H1 (cell line): Measurements from ENCODE around the gene SAFB2. TPM values are rescaled to one million over a fixed set of nuclear protein-coding genes. Genes with fewer than 3 reads are reported as not detected.

Source experiments
- BACH1 ChIP-seq: IDR thresholded peaks from 2 replicates; pipeline ENCODE4 v1.6.1; 2012; ENCODE audit warnings: low read length, improper control_type of control experiment
- KDM5A ChIP-seq: fragments of 200-600 bp; IDR thresholded peaks from 2 replicates; pipeline ENCODE4 v1.7.1; 2012; ENCODE audit warnings: mild to moderate bottlenecking, low read length, inconsistent platforms, mixed read lengths
- PHF8 ChIP-seq: fragments of 200-600 bp; sonication (generic); conservative IDR thresholded peaks from 2 replicates; pipeline ENCODE4 v1.7.1; 2012; ENCODE audit warnings: low read depth, mild to moderate bottlenecking, inconsistent platforms, low read length, moderate library complexity
- POLR2AphosphoS5 ChIP-seq: IDR thresholded peaks from 2 replicates; pipeline ENCODE4 v1.6.1; 2011; ENCODE audit warnings: low read depth, low read length
- POU5F1 ChIP-seq: IDR thresholded peaks from 2 replicates; pipeline ENCODE4 v1.6.1; 2011; ENCODE audit warnings: low read depth, mild to moderate bottlenecking, low read length, moderate library complexity
- RNF2 ChIP-seq: fragments of 200-900, 300-1000 bp; sonication (generic); IDR thresholded peaks from 2 replicates; pipeline ENCODE4 v1.7.1; 2016; ENCODE audit warnings: borderline replicate concordance, low read depth, mild to moderate bottlenecking, antibody characterized with exemption, low read length; ENCODE audit not compliant: poor library complexity, severe bottlenecking; ENCODE audit errors: missing control alignments
- SAP30 ChIP-seq: fragments of 300-600 bp; sonication (generic); IDR thresholded peaks from 2 replicates; pipeline ENCODE4 v1.7.1; 2012; ENCODE audit warnings: low read length, moderate library complexity, mild to moderate bottlenecking, inconsistent platforms; ENCODE audit not compliant: insufficient read depth, insufficient replicate concordance
- SIRT6 ChIP-seq: IDR thresholded peaks from one replicate; pipeline ENCODE4 v1.7.1; 2012; ENCODE audit warnings: low read length, inconsistent platforms
- SP2 ChIP-seq: IDR thresholded peaks from 2 replicates; pipeline ENCODE4 v1.6.1; 2012; ENCODE audit warnings: mild to moderate bottlenecking, low read length, inconsistent platforms
- polyA plus RNA-seq, 7 experiments: library from polyadenylated mRNA; depleted of rRNA in 3 of 7; stranded (reverse) in 5 of 7; unstranded in 2 of 7; fragments of >200 nt in 5 of 7; fragments of 200-250 nt in 2 of 7; gene quantifications; 1 replicate in 5 of 7; 2 replicates in 1 of 7; 4 replicates in 1 of 7; pipeline versions ENCODE4 v1.2.1 to v1.2.3, GENCODE V29; 2011 to 2013; ENCODE audit warnings: missing spikeins in 2 of 7, mixed read lengths in 2 of 7
- total RNA-seq: library from RNA; stranded (reverse); fragmentation: NEBNext Ultra II Directional; extraction: Animal tissue kit (Norgen Biotek cat#: 25700); gene quantifications from 2 replicates; pipeline ENCODE4 v1.2.1, GENCODE V29; 2021
- TF ChIP-seq, protein P1 (sequence below): fragments of 300-600 bp; sonication (generic); IDR thresholded peaks from 2 replicates; pipeline ENCODE4 v1.7.1; 2012; ENCODE audit warnings: low read length, moderate library complexity, mild to moderate bottlenecking, inconsistent platforms; ENCODE audit not compliant: insufficient replicate concordance
- TF ChIP-seq, protein P2 (sequence below): IDR thresholded peaks from 2 replicates; pipeline ENCODE4 v1.6.1; 2012; ENCODE audit warnings: inconsistent platforms

The SAFB2 gene
- total and polyA plus RNA-seq, 2 of the 8 experiments (the other 6 are each of a cell fraction or from before 2014, with no cell fraction given): 14.8 to 63.8 TPM

DNA sequence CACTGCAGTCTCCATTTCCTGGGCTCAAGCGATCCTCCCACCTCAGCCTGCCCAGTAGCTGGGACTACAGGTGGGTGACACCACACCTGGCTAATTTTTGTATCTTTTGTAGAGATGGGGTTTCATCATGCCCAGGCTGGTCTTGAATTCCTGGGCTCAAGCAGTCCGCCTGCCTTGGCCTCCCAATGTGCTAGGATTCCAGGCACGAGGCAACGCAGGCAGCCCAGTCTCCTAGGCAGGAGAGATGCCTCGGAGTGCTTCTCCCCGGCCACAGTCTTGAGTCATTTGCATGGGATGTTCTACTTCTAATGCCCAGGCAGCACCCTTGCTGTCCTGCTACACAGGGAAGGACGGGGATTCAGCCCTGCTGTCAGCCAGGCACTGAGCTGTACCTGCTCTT is 49.0 kb upstream of the SAFB2 start (continued):
- TF ChIP-seq, protein P1, sequence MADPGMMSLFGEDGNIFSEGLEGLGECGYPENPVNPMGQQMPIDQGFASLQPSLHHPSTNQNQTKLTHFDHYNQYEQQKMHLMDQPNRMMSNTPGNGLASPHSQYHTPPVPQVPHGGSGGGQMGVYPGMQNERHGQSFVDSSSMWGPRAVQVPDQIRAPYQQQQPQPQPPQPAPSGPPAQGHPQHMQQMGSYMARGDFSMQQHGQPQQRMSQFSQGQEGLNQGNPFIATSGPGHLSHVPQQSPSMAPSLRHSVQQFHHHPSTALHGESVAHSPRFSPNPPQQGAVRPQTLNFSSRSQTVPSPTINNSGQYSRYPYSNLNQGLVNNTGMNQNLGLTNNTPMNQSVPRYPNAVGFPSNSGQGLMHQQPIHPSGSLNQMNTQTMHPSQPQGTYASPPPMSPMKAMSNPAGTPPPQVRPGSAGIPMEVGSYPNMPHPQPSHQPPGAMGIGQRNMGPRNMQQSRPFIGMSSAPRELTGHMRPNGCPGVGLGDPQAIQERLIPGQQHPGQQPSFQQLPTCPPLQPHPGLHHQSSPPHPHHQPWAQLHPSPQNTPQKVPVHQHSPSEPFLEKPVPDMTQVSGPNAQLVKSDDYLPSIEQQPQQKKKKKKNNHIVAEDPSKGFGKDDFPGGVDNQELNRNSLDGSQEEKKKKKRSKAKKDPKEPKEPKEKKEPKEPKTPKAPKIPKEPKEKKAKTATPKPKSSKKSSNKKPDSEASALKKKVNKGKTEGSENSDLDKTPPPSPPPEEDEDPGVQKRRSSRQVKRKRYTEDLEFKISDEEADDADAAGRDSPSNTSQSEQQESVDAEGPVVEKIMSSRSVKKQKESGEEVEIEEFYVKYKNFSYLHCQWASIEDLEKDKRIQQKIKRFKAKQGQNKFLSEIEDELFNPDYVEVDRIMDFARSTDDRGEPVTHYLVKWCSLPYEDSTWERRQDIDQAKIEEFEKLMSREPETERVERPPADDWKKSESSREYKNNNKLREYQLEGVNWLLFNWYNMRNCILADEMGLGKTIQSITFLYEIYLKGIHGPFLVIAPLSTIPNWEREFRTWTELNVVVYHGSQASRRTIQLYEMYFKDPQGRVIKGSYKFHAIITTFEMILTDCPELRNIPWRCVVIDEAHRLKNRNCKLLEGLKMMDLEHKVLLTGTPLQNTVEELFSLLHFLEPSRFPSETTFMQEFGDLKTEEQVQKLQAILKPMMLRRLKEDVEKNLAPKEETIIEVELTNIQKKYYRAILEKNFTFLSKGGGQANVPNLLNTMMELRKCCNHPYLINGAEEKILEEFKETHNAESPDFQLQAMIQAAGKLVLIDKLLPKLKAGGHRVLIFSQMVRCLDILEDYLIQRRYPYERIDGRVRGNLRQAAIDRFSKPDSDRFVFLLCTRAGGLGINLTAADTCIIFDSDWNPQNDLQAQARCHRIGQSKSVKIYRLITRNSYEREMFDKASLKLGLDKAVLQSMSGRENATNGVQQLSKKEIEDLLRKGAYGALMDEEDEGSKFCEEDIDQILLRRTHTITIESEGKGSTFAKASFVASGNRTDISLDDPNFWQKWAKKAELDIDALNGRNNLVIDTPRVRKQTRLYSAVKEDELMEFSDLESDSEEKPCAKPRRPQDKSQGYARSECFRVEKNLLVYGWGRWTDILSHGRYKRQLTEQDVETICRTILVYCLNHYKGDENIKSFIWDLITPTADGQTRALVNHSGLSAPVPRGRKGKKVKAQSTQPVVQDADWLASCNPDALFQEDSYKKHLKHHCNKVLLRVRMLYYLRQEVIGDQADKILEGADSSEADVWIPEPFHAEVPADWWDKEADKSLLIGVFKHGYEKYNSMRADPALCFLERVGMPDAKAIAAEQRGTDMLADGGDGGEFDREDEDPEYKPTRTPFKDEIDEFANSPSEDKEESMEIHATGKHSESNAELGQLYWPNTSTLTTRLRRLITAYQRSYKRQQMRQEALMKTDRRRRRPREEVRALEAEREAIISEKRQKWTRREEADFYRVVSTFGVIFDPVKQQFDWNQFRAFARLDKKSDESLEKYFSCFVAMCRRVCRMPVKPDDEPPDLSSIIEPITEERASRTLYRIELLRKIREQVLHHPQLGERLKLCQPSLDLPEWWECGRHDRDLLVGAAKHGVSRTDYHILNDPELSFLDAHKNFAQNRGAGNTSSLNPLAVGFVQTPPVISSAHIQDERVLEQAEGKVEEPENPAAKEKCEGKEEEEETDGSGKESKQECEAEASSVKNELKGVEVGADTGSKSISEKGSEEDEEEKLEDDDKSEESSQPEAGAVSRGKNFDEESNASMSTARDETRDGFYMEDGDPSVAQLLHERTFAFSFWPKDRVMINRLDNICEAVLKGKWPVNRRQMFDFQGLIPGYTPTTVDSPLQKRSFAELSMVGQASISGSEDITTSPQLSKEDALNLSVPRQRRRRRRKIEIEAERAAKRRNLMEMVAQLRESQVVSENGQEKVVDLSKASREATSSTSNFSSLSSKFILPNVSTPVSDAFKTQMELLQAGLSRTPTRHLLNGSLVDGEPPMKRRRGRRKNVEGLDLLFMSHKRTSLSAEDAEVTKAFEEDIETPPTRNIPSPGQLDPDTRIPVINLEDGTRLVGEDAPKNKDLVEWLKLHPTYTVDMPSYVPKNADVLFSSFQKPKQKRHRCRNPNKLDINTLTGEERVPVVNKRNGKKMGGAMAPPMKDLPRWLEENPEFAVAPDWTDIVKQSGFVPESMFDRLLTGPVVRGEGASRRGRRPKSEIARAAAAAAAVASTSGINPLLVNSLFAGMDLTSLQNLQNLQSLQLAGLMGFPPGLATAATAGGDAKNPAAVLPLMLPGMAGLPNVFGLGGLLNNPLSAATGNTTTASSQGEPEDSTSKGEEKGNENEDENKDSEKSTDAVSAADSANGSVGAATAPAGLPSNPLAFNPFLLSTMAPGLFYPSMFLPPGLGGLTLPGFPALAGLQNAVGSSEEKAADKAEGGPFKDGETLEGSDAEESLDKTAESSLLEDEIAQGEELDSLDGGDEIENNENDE: no peak
- TF ChIP-seq SIRT6: no peak
- no peak for TF ChIP-seq SAP30
- TF ChIP-seq SP2: no peak
- TF ChIP-seq, protein P2, sequence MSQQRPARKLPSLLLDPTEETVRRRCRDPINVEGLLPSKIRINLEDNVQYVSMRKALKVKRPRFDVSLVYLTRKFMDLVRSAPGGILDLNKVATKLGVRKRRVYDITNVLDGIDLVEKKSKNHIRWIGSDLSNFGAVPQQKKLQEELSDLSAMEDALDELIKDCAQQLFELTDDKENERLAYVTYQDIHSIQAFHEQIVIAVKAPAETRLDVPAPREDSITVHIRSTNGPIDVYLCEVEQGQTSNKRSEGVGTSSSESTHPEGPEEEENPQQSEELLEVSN: no peak
- TF ChIP-seq KDM5A: no peak
- no peak for TF ChIP-seq POU5F1
- TF ChIP-seq POLR2AphosphoS5: no peak
- TF ChIP-seq PHF8: no peak
- TF ChIP-seq RNF2: no peak
- TF ChIP-seq BACH1: no peak
